K562 (cell line): ENCODE results near the gene FRG1.

Experiments used
- ATF7 ChIP-seq: fragments of 450-650 bp; IDR thresholded peaks from 2 replicates; pipeline ENCODE4 v1.7.1; 2014; ENCODE audit warnings: mild to moderate bottlenecking, moderate library complexity
- ELF4 ChIP-seq: fragments of 450-650 bp; formaldehyde crosslinking; IDR thresholded peaks from 2 replicates; pipeline ENCODE4 v1.4.0; 2022; ENCODE audit warnings: missing genetic modification characterization
- HMGN3 ChIP-seq: IDR thresholded peaks from 2 replicates; pipeline ENCODE4 v1.6.1; 2011; ENCODE audit warnings: borderline replicate concordance, low read depth, mild to moderate bottlenecking, mixed read lengths, low read length; ENCODE audit not compliant: insufficient read length; ENCODE audit errors: extremely low read depth
- KAT2B ChIP-seq: IDR thresholded peaks from one replicate; pipeline ENCODE4 v1.6.1; 2012; ENCODE audit warnings: low read depth, mild to moderate bottlenecking, control low read depth, inconsistent platforms, low read length, moderate library complexity
- TARDBP ChIP-seq: fragments of 450-650 bp; IDR thresholded peaks from 2 replicates; pipeline ENCODE4 v1.6.1; 2016
- U2AF1 ChIP-seq: fragments of 200-400 bp; formaldehyde crosslinking; optimal IDR thresholded peaks from 2 replicates; pipeline ENCODE3; 2017; ENCODE audit warnings: mild to moderate bottlenecking, low read depth, low read length, moderate library complexity

- TF ChIP-seq HMGN3 (no peak), ELF4 (CRISPR knock-in tag) (no peak), KAT2B (no peak), ATF7 (no peak), TARDBP (no peak), U2AF1 (no peak)
Measured at GRCh38 chr4:189917161-189917891, 23.3 kb upstream of the FRG1 start.
